ENCODE data around the gene VWF. TPM values are rescaled to one million over a fixed set of nuclear protein-coding genes. Genes with fewer than 3 reads are reported as not detected.

Gene VWF
- total and polyA plus RNA-seq, 2 of the 13 experiments (the other 11 are each of a cell fraction or from before 2014, with no cell fraction given), result 0.20 to 0.25 TPM

GRCh38 chr12:6110006-6110405 lies 14.5 kb downstream of the VWF start:
- no peaks in the 10 kb centered on the region for H3K9me3 ChIP-seq (ENCODE audit: low read length)
- TF ChIP-seq ZBTB21 (CRISPR knock-in tag; IDR thresholded peaks at IDR 0.05), result no peak
- no peak for TF ChIP-seq NONO (IDR thresholded peaks at IDR 0.05)
- TF ChIP-seq NONO (CRISPR knock-in tag; conservative IDR thresholded peaks at IDR 0.05), result no peak
- no peak for TF ChIP-seq ZNF460 (CRISPR knock-in tag; IDR thresholded peaks at IDR 0.05; ENCODE audit: borderline replicate concordance)
- no peak for TF ChIP-seq ZNF441 (CRISPR knock-in tag; IDR thresholded peaks at IDR 0.05; ENCODE audit: borderline replicate concordance)
- no peak for TF ChIP-seq MAZ (IDR thresholded peaks at IDR 0.05; ENCODE audit: borderline replicate concordance, low read depth, low read length)
- TF ChIP-seq MAZ (CRISPR knock-in tag; IDR thresholded peaks at IDR 0.05; ENCODE audit: low read depth), result no peak
- no peak for TF ChIP-seq NFKBIZ (CRISPR knock-in tag; IDR thresholded peaks at IDR 0.05)
- no peak for TF ChIP-seq SIN3A (IDR thresholded peaks at IDR 0.05; ENCODE audit: borderline replicate concordance, low read depth, low read length)
- no peak for TF ChIP-seq ETV5 (CRISPR knock-in tag; IDR thresholded peaks at IDR 0.05; ENCODE audit: borderline replicate concordance)
- no peak for TF ChIP-seq ZNF7 (CRISPR knock-in tag; IDR thresholded peaks at IDR 0.05)
- no peak for TF ChIP-seq NFE2L1 (CRISPR knock-in tag; IDR thresholded peaks at IDR 0.05; ENCODE audit: borderline replicate concordance)
- FAIRE-seq (no peak), DNase-seq (ENCODE audit: low spot score) (no peak), ATAC-seq (no peak)
- 25% methylated on average over 4 of the region's 4 CpGs for WGBS (ENCODE audit: low lambda C conversion rate)
- peaks cover 0 to 18% of the 10 kb centered on the region in 2 experiments; a peak in 2 of 5 replicates for H3K27me3 ChIP-seq (ENCODE audit: control insufficient read depth in 1 of 2, insufficient read depth in 2 of 2, low read length in 2 of 2)
- H3K4me1 ChIP-seq (ENCODE audit: insufficient read depth, low read length), result no peaks in the 10 kb centered on the region
- CTCF ChIA-PET (ENCODE audit: low intra/inter-chr PET ratio, low total read pairs), result no interaction called here
- H3K36me3 ChIP-seq (replicated peaks in 1 of 2; ENCODE audit: control insufficient read depth in 1 of 2, insufficient read depth in 2 of 2, low read length in 2 of 2), result no peaks in the 10 kb centered on the region
- H4K20me1 ChIP-seq (ENCODE audit: insufficient read depth, low read length), result no peaks in the 10 kb centered on the region
- H3K4me3 ChIP-seq (replicated peaks in 1 of 3; ENCODE audit: insufficient read depth in 1 of 3, low read depth in 2 of 3, low read length in 3 of 3), result no peak overlapping the region
- no peaks in the 10 kb centered on the region for H3K79me2 ChIP-seq (ENCODE audit: insufficient read depth, low read length)
- POLR2A ChIA-PET, result no interaction called here
- BruUV-seq (replicated peaks), result no TSS peak
- H3K4me2 ChIP-seq (ENCODE audit: low read depth, low read length), result no peak overlapping the region
- intact Hi-C loops (cut with micrococcal nuclease; ENCODE audit: unreplicated experiment) (no loop called here), in situ Hi-C loops (cut with HindIII; ENCODE audit: extremely low pct_ligation_motif_present, low pct_unique_long_range_greater_than_20kb) (no loop called here)
- no peak overlapping the region for H3K27ac ChIP-seq (ENCODE audit: extremely low read length, insufficient read depth, low read length)
- H2AFZ ChIP-seq (ENCODE audit: low read length), result no peak overlapping the region
- H3K9ac ChIP-seq (ENCODE audit: insufficient read depth, low read depth, low read length), result no peak overlapping the region

Measured in HepG2 (cell line).